Spinal cord (tissue), 10 donors: ENCODE data around the gene TIAM1. TPM values are rescaled to one million over a fixed set of nuclear protein-coding genes. Genes with fewer than 3 reads are reported as not detected.

Source experiments
- DNase-seq, 6 donors: peaks; one replicate each; pipeline versions ENCODE4 v3.0.0 to v3.0.0-alpha.2; 2013 to 2015; ENCODE audit warnings: low spot score in 6 of 6, low read depth in 4 of 6
- H3K27ac ChIP-seq: one replicate; pipeline ENCODE4 v1.5.1; 2013; ENCODE audit warnings: low read depth, low read length, control low read depth
- H3K27me3 ChIP-seq: one replicate; pipeline ENCODE4 v1.6.1; 2013; ENCODE audit warnings: low read length; ENCODE audit not compliant: control insufficient read depth, insufficient read depth
- H3K36me3 ChIP-seq: one replicate; pipeline ENCODE4 v1.6.1; 2013; ENCODE audit warnings: low read length; ENCODE audit not compliant: control insufficient read depth, insufficient read depth
- H3K4me1 ChIP-seq: one replicate; pipeline ENCODE4 v1.6.1; 2013; ENCODE audit warnings: low read length; ENCODE audit not compliant: control insufficient read depth, insufficient read depth
- H3K4me3 ChIP-seq: one replicate; pipeline ENCODE4 v1.5.1; 2013; ENCODE audit warnings: low read depth, low read length, control low read depth
- H3K9me3 ChIP-seq: one replicate; pipeline ENCODE4 v1.6.1; 2013; ENCODE audit warnings: low read length; ENCODE audit not compliant: control insufficient read depth, insufficient read depth
- WGBS: methylation state at CpG from one replicate; pipeline ENCODE4 v1.1.5; 2013; ENCODE audit warnings: missing lambda C conversion rate; ENCODE audit not compliant: insufficient coverage; 5-methylcytosine and 5-hydroxymethylcytosine counted together
- polyA plus RNA-seq, 2 donors: library from polyadenylated mRNA; unstranded; fragments of 120-200 nt; gene quantifications; one replicate each; pipeline ENCODE4 v1.2.1, GENCODE V29; 2013; ENCODE audit not compliant: insufficient read length in 2 of 2
- total RNA-seq, 2 donors: library from RNA; depleted of rRNA in 1 of 2; stranded (reverse); fragments of 120-200 nt in 1 of 2; fragments of >200 nt in 1 of 2; gene quantifications; one replicate each; pipeline versions ENCODE4 v1.2.3 to v1.2.4, GENCODE V29; 2013 to 2014
- donor health status: healthy.

The TIAM1 gene
- total and polyA plus RNA-seq, 4 donors, result 33.5 to 41.8 (median 35.4) TPM

- 100% methylated on average over 1 of the region's 6 CpGs for WGBS
- no peak overlapping the region for H3K27ac ChIP-seq
- no peaks in the 10 kb centered on the region for H3K4me1 ChIP-seq
- H3K9me3 ChIP-seq, result no peaks in the 10 kb centered on the region
- no peak for DNase-seq
- H3K27me3 ChIP-seq, result no peaks in the 10 kb centered on the region
- H3K36me3 ChIP-seq, result no peaks in the 10 kb centered on the region
- no peak overlapping the region for H3K4me3 ChIP-seq
Measured at GRCh38 chr21:31297806-31298205, 46.3 kb downstream of the TIAM1 start.

DNA sequence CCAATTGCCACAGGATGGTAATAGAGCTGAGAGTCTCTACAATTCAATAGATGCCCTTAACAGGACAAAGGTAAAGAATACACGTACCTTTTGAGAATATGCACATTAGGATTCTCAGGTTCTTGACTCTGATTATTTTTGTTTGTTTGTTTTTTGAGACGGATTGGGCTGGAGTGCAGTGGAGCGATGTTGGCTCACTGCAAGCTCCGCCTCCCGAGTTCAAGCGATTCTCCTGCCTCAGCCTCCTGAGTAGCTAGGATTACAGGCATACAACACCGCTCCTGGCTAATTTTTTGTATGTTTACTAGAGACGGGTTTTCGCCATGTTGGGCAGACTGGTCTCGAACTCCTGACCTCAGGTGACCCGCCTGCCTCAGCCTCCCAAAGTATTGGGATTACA, 48.4 kb downstream of the TIAM1 start:
- H3K4me3 ChIP-seq, result no peak overlapping the region
- no peaks in the 10 kb centered on the region for H3K36me3 ChIP-seq
- H3K27me3 ChIP-seq, result no peaks in the 10 kb centered on the region
- 98% methylated on average over 9 of the region's 11 CpGs for WGBS
- no peak overlapping the region for H3K27ac ChIP-seq
- no peaks in the 10 kb centered on the region for H3K4me1 ChIP-seq
- H3K9me3 ChIP-seq, result no peaks in the 10 kb centered on the region
- no peak for DNase-seq

DNA sequence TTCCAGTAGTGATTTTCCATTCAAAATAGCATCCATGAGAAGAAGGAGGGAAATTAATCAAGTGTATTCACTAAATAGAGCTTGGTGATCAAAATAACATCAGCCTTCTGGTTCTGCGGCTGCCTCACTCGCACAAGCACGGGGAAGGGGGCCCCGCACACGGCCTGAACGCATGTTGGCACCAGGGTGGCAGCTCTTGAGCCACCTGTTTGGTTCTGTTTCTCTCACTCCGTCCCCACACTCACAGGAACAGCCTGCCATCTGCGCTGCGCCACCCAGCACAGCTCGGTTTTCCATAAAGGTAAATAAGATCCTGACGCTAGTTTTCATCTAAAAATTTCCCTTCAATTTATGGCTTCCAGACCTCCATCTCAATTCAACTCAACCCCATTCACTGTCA, 49.4 kb downstream of the TIAM1 start:
- Histone ChIP-seq H3K27ac (no peak overlapping the region), H3K36me3 (no peaks in the 10 kb centered on the region), H3K4me1 (no peaks in the 10 kb centered on the region), H3K27me3 (no peaks in the 10 kb centered on the region), H3K9me3 (no peaks in the 10 kb centered on the region), H3K4me3 (no peak overlapping the region)
- 89% methylated on average over 11 of the region's 11 CpGs for WGBS
- no peak for DNase-seq

DNA sequence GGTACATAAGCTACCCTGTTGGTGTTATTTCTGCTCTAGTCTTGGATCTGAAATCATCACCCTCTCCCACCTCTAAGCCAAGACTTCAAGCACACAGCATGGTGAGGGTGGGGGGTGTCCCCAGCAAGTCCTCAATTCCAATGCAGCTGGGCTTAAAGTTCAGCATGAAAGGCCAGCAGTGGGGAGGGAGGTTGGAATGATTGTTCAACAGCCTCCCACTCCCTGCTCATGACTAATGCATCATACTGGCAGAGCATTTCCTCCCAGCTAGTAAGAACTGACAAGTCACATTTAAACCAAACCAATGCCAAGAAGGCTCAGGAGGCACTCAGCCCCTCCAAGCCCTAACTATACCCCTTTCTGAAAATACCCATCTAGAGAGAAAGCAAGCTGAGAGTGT, 50.1 kb downstream of the TIAM1 start:
- H3K27ac ChIP-seq, result no peak overlapping the region
- DNase-seq, result no peak
- H3K4me1 ChIP-seq, result no peaks in the 10 kb centered on the region
- H3K27me3 ChIP-seq, result no peaks in the 10 kb centered on the region
- H3K9me3 ChIP-seq, result no peaks in the 10 kb centered on the region
- no peak overlapping the region for H3K4me3 ChIP-seq
- H3K36me3 ChIP-seq, result no peaks in the 10 kb centered on the region

GRCh38 chr21:31290765-31291164, 53.3 kb downstream of the TIAM1 start:
- no peak overlapping the region for H3K27ac ChIP-seq
- H3K4me3 ChIP-seq, result no peak overlapping the region
- no peaks in the 10 kb centered on the region for H3K4me1 ChIP-seq
- H3K27me3 ChIP-seq, result no peaks in the 10 kb centered on the region
- H3K9me3 ChIP-seq, result no peaks in the 10 kb centered on the region
- 100% methylated on average over 2 of the region's 5 CpGs for WGBS
- DNase-seq, result no peak
- no peaks in the 10 kb centered on the region for H3K36me3 ChIP-seq

DNA sequence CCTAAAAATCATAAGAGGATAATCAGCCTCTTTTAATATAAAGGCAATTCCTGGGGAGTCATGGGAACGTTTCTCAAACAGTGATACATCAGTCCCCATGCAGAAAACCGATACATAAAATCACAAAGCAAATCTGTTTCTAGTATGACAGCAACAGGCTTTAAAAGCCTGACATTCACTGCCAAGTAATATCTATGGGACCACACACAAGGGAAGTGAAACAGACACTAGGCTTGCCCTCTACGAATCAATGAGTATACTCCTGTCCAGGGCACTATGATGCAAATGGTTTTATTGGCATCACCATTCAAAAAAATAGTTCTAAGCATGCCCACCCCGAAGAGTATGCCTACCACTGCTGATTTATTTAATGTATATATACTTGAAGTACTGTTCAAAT, 54.4 kb downstream of the TIAM1 start:
- Histone ChIP-seq H3K36me3 (no peaks in the 10 kb centered on the region), H3K4me1 (no peaks in the 10 kb centered on the region), H3K9me3 (no peaks in the 10 kb centered on the region), H3K4me3 (no peak overlapping the region), H3K27ac (no peak overlapping the region), H3K27me3 (no peaks in the 10 kb centered on the region)
- WGBS, result 55% methylated on average over 2 of the region's 4 CpGs
- DNase-seq, result no peak

DNA sequence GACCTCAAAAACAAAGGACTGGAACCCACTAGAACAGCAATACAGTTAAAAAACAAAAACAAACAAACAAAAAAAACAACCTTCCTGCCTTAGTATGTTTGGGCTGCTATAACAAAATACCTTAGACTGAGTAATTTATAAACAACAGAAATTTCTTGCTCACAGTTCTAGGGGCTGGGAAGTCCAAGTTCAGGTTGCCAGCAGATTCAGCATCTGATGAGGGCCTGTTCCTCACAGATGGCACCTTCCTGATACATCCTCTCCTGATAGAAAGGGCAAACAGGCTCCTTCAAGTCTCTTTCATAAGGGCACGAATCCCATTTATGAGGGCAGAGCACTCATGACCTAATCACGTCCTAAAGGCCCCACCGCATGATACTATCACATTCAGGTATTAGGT, 55.9 kb downstream of the TIAM1 start:
- DNase-seq, result no peak
- Histone ChIP-seq H3K9me3 (no peaks in the 10 kb centered on the region), H3K4me3 (no peak overlapping the region), H3K36me3 (no peaks in the 10 kb centered on the region), H3K27me3 (no peaks in the 10 kb centered on the region), H3K4me1 (no peaks in the 10 kb centered on the region), H3K27ac (no peak overlapping the region)
- WGBS, result 100% methylated on average over 2 of the region's 3 CpGs

DNA sequence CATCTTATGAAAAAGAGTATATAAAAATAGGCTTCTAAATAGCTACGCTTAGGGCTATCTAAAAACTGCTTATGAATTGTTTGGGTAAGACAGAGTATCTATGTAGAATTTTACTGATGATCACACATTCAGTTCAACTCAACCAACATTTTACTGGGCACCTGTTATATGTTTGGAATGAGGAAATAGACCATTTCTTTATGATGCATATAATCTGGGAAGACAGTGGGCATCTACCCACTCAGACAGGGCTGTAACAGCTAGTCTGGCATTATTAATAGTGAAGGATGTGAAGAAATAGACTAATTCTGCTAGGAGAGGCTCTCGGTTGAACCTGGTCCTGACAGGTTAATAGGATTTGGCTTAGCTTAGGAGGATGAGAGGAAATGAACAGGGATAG, 56.9 kb downstream of the TIAM1 start:
- Histone ChIP-seq H3K36me3 (no peaks in the 10 kb centered on the region), H3K27ac (no peak overlapping the region), H3K4me1 (no peaks in the 10 kb centered on the region), H3K9me3 (no peaks in the 10 kb centered on the region), H3K27me3 (no peaks in the 10 kb centered on the region), H3K4me3 (no peak overlapping the region)
- DNase-seq, result no peak
- WGBS, result 93% methylated on average over 1 of the region's 2 CpGs

GRCh38 chr21:31286621-31287020, 57.4 kb downstream of the TIAM1 start:
- Histone ChIP-seq H3K36me3 (no peaks in the 10 kb centered on the region), H3K4me1 (no peaks in the 10 kb centered on the region), H3K27ac (no peak overlapping the region), H3K9me3 (no peaks in the 10 kb centered on the region), H3K27me3 (no peaks in the 10 kb centered on the region), H3K4me3 (no peak overlapping the region)
- DNase-seq, result no peak
- WGBS, result 80% methylated on average over 1 of the region's 1 CpG

GRCh38 chr21:31284797-31285397, 59.2 kb downstream of the TIAM1 start:
- no peak for DNase-seq
- no peaks in the 10 kb centered on the region for H3K36me3 ChIP-seq
- 100% methylated on average over 4 of the region's 5 CpGs for WGBS
- H3K4me3 ChIP-seq, result no peak overlapping the region
- no peak overlapping the region for H3K27ac ChIP-seq
- no peaks in the 10 kb centered on the region for H3K4me1 ChIP-seq
- no peaks in the 10 kb centered on the region for H3K27me3 ChIP-seq
- no peaks in the 10 kb centered on the region for H3K9me3 ChIP-seq
